HEK293T (cell line): ENCODE results near the gene TTC28.

ENCODE experiments used
- ARNT ChIP-seq: fragments of 450-650 bp; IDR thresholded peaks from 2 replicates; pipeline ENCODE4 v1.6.1; 2017; ENCODE audit warnings: mild to moderate bottlenecking
- BHLHE40 ChIP-seq: fragments of 450-650 bp; IDR thresholded peaks from 2 replicates; pipeline ENCODE4 v1.6.1; 2016; ENCODE audit warnings: mild to moderate bottlenecking, moderate library complexity, borderline replicate concordance
- CTBP1 ChIP-seq: fragments of 450-650 bp; IDR thresholded peaks from 2 replicates; pipeline ENCODE4 v1.6.1; 2016; ENCODE audit warnings: borderline replicate concordance
- ELF4 ChIP-seq: fragments of 450-650 bp; IDR thresholded peaks from 2 replicates; pipeline ENCODE4 v1.6.1; 2017; ENCODE audit warnings: antibody characterized with exemption
- FOXM1 ChIP-seq: fragments of 450-650 bp; IDR thresholded peaks from 2 replicates; pipeline ENCODE4 v1.6.1; 2017; ENCODE audit warnings: mild to moderate bottlenecking, borderline replicate concordance
- L3MBTL2 ChIP-seq: fragments of 450-650 bp; conservative IDR thresholded peaks from 2 replicates; pipeline ENCODE4 v1.6.1; 2016; ENCODE audit warnings: mild to moderate bottlenecking
- NFRKB ChIP-seq: fragments of 450-650 bp; IDR thresholded peaks from 2 replicates; pipeline ENCODE4 v1.6.1; 2016; ENCODE audit warnings: mild to moderate bottlenecking, moderate library complexity
- SP1 ChIP-seq: fragments of 450-650 bp; IDR thresholded peaks from 2 replicates; pipeline ENCODE4 v1.6.1; 2017
- SUZ12 ChIP-seq: fragments of 450-650 bp; IDR thresholded peaks from 2 replicates; pipeline ENCODE4 v1.6.1; 2016; ENCODE audit warnings: mild to moderate bottlenecking
- TARDBP ChIP-seq: fragments of 450-650 bp; IDR thresholded peaks from 2 replicates; pipeline ENCODE4 v1.6.1; 2016
- TF ChIP-seq, protein P1 (sequence below): fragments of 450-650 bp; IDR thresholded peaks from 2 replicates; pipeline ENCODE4 v1.6.1; 2016

DNA sequence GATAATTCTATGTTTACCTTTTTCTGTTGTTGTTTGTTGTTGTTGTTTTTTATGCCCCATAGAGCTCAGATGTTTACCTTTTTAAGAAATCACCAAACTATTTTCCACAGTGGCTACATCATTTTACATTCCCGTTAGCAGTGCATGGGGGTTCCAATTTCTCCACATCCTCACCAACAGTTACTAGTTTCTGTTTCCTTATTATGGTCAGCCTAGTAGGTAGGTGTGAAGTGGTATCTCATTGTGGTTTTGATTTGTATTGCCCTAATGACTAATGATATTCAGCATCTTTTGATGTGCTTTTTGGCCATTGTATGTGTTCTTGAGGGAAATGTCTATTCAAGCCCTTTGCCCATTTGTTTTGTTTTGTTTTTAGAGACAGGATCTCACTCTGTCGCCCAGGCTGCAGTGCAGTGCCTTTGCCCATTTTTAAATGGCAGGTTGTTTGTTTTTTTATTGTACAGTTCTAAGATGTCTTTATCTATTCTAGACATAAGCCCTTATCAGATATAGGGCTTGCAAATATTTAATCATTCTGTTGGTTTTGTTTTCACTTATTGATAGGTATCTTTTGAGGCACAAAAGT is 34.5 kb upstream of the TTC28 start:
- TF ChIP-seq L3MBTL2 (no peak), SUZ12 (no peak), NFRKB (no peak), CTBP1 (no peak), ELF4 (no peak), FOXM1 (no peak), TARDBP (no peak), BHLHE40 (no peak), ARNT (no peak), SP1 (no peak)
- TF ChIP-seq, protein P1, sequence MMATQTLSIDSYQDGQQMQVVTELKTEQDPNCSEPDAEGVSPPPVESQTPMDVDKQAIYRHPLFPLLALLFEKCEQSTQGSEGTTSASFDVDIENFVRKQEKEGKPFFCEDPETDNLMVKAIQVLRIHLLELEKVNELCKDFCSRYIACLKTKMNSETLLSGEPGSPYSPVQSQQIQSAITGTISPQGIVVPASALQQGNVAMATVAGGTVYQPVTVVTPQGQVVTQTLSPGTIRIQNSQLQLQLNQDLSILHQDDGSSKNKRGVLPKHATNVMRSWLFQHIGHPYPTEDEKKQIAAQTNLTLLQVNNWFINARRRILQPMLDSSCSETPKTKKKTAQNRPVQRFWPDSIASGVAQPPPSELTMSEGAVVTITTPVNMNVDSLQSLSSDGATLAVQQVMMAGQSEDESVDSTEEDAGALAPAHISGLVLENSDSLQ: no peak
